ENCODE results near the gene DHCR24.

DHCR24 gene

DNA sequence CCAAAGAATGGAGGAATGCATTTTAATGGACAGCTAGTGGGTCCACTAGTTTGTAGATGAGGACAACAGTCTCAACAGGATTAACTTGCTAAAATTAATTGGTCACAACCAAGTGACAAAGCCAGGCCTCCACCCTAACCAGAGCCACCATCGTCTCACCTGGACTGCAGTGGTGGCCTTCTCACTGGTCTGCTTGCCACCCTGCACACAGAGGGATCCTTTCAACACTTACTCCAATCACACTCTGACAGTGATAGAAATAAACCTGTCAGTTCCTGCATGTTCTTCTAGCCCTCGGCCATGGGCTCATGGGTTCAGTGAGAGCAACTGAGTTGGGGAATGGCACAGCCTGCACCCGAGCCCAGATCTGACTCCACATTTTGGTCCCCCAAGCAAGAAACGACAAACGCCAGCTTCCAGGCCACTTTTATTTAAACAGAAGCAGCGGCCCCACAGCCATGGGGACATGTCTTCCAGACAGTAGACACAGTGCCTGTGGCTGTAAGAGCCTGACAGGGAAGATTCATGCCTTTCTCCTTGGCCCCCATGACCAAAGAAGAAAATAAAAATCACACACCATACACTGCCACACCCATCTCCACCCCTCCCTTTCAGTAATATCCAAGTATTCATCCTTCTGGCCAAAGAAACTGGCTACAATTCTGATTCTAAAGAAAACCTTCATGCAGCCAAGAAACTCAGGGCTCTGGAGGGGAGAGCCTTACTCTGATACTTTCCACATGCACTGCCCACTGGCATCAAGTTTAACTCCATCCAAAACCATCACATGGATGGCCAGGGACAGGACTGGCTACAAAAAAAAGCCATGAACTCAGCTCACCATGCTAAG, 37.6 kb downstream of the DHCR24 start:
- no peak overlapping the region for H3K27ac ChIP-seq (ENCODE audit: low read length)
- H3K4me1 ChIP-seq (ENCODE audit: control insufficient read depth in 1 of 2, insufficient read depth in 2 of 2, low read length in 2 of 2): no peaks in the 10 kb centered on the region
- H3K36me3 ChIP-seq (ENCODE audit: control insufficient read depth in 1 of 2, insufficient read depth in 2 of 2, low read length in 2 of 2): peaks cover 5 to 7% of the 10 kb centered on the region in 2 donors
- no peaks in the 10 kb centered on the region for H3K27me3 ChIP-seq (ENCODE audit: low read depth, low read length)
- H3K9me3 ChIP-seq (ENCODE audit: control insufficient read depth in 1 of 2, low read length in 2 of 2): peaks cover 0 to 3% of the 10 kb centered on the region in 2 donors
- H3K4me3 ChIP-seq (ENCODE audit: low read depth in 1 of 2, low read length in 2 of 2): no peak overlapping the region

DNA sequence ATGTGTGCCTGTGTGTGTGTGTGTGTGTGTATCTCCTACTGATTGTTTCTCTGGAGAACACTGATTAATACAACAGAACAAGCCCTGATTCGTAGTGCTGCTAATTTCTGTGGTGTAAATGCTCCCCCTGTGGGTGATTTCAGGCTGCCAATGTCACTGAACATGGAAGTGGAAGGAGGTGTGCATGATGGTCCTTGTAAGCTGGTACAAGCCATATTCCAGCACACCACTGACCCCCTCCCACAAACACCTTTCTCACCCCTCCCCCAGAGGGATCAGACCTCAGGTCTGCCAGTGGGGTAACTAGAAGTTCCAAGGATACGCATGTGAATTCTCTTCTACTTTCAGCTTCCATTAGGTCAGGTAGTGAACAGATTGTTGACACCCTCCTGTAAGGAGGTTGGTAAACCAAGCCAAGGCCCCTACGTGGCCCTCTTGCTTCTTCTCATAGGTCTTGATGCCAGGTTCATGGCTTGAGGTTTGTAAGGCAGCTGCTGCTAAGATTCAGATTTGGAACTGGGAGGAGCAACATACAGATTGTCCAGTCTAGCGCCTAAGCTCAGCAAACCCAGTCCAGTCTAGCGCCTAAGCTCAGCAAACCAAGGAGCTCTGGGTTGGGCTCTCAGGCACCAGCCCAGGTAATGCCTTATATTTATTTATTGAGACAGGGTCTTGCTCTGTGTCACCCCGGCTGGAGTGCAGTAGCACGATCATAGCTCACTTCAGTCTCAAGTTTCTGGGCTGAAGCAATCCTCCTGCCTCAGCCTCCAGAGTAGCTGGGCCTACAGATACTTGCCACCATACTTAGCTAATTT, 38.7 kb downstream of the DHCR24 start:
- peaks cover 0 to 7% of the 10 kb centered on the region in 2 donors for H3K36me3 ChIP-seq (ENCODE audit: control insufficient read depth in 1 of 2, insufficient read depth in 2 of 2, low read length in 2 of 2)
- no peak overlapping the region for H3K4me3 ChIP-seq (ENCODE audit: low read depth in 1 of 2, low read length in 2 of 2)
- peaks cover 0 to 3% of the 10 kb centered on the region in 2 donors for H3K9me3 ChIP-seq (ENCODE audit: control insufficient read depth in 1 of 2, low read length in 2 of 2)
- no peaks in the 10 kb centered on the region for H3K4me1 ChIP-seq (ENCODE audit: control insufficient read depth in 1 of 2, insufficient read depth in 2 of 2, low read length in 2 of 2)
- no peak overlapping the region for H3K27ac ChIP-seq (ENCODE audit: low read length)
- no peaks in the 10 kb centered on the region for H3K27me3 ChIP-seq (ENCODE audit: low read depth, low read length)

DNA sequence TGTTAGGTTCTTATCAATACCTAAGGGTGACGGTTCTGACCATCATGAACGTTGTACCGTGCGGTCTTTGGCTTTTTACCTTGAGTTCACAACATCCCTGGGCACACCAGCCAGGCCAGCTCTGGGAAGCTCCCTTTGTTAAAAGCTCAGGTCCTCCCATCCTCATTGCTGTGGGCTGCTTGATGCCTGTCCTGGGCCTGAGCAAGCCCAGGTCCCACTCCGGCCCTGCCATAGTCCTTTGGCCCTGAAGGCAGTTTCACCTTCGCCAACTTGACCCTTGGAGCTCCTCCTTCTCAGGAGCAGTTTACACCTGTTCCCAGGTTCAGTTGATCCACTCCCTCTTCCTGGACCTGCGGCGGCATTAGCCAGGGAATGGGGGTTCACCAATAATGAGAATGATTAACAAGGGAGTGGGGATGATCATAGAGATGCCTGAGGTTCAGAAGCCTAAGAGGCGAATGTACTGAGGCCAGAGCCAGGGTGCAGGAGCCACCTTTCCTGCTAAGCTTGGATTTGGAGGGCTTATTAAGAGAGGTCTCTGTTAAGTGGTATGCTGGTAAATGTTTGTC, 40.2 kb downstream of the DHCR24 start:
- peaks cover 0 to 1% of the 10 kb centered on the region in 2 donors for H3K36me3 ChIP-seq (ENCODE audit: control insufficient read depth in 1 of 2, insufficient read depth in 2 of 2, low read length in 2 of 2)
- peaks cover 0 to 3% of the 10 kb centered on the region in 2 donors for H3K9me3 ChIP-seq (ENCODE audit: control insufficient read depth in 1 of 2, low read length in 2 of 2)
- H3K27ac ChIP-seq (ENCODE audit: low read length): no peak overlapping the region
- H3K4me1 ChIP-seq (ENCODE audit: control insufficient read depth in 1 of 2, insufficient read depth in 2 of 2, low read length in 2 of 2): no peaks in the 10 kb centered on the region
- no peak overlapping the region for H3K4me3 ChIP-seq (ENCODE audit: low read depth in 1 of 2, low read length in 2 of 2)
- no peaks in the 10 kb centered on the region for H3K27me3 ChIP-seq (ENCODE audit: low read depth, low read length)

DNA sequence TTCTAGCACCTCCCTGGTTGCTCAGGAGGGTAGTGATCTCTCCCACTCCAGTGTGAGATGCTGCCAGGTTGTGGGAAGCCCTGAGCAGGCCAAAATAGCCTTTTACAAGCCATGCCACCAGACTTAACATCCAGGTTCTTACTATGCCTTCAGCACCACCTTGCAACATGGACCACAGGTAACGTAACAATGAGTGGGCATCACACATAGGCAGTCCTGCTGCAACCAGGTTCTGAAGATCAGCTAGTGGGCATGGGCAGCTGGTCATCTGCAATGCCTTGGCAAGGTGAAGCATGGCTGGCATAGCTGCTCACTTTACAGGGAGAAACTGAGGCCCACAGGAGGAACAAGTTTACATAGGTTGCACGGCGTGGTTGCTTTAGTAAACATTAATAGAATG, 40.7 kb downstream of the DHCR24 start:
- no peaks in the 10 kb centered on the region for H3K4me1 ChIP-seq (ENCODE audit: control insufficient read depth in 1 of 2, insufficient read depth in 2 of 2, low read length in 2 of 2)
- H3K36me3 ChIP-seq (ENCODE audit: control insufficient read depth in 1 of 2, insufficient read depth in 2 of 2, low read length in 2 of 2): no peaks in the 10 kb centered on the region
- H3K27ac ChIP-seq (ENCODE audit: low read length): no peak overlapping the region
- H3K9me3 ChIP-seq (ENCODE audit: control insufficient read depth in 1 of 2, low read length in 2 of 2): peaks cover 0 to 3% of the 10 kb centered on the region in 2 donors
- H3K4me3 ChIP-seq (ENCODE audit: low read depth in 1 of 2, low read length in 2 of 2): no peak overlapping the region
- no peaks in the 10 kb centered on the region for H3K27me3 ChIP-seq (ENCODE audit: low read depth, low read length)

DNA sequence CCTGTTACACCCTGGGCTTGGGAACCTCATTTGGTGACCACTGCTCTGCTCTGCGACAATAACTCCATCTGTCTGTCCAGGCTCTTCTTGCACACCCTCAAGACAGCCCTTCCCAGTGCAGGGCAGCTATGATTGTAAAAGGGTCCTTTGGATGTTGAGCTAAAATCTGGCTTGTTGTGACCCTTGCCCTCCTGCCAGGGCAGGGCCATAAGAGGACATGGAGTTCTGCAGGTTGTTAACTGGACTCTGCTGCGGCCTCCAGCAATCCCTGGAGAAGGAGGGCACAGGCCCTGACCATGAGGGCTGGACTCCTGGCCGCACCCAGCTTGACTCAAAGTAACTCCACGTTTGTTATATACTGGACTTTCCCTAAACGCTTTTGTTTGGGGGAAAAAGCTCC, 41.2 kb downstream of the DHCR24 start:
- H3K4me3 ChIP-seq (ENCODE audit: low read depth in 1 of 2, low read length in 2 of 2): no peak overlapping the region
- H3K27me3 ChIP-seq (ENCODE audit: low read depth, low read length): no peaks in the 10 kb centered on the region
- H3K36me3 ChIP-seq (ENCODE audit: control insufficient read depth in 1 of 2, insufficient read depth in 2 of 2, low read length in 2 of 2): no peaks in the 10 kb centered on the region
- H3K4me1 ChIP-seq (ENCODE audit: control insufficient read depth in 1 of 2, insufficient read depth in 2 of 2, low read length in 2 of 2): no peaks in the 10 kb centered on the region
- no peak overlapping the region for H3K27ac ChIP-seq (ENCODE audit: low read length)
- peaks cover 0 to 3% of the 10 kb centered on the region in 2 donors for H3K9me3 ChIP-seq (ENCODE audit: control insufficient read depth in 1 of 2, low read length in 2 of 2)

DNA sequence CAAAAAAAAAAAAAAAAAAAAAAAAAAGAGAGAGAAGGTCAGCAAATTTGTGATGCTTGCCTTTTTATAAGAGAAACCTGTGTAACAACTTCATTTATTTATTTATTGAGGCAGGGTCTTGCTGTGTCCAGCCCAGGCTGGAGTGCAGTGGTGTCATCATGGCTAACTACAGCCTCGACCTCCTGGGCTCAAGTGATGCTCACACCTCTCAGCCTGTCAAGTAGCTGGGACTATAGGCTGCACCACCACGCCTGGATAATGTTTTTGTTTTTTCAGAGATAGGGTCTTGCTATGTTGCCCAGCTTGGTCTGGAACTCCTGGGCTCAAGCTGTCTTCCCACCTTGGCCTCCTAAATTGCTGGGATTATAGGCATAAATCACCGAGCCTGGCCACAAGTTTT, 42.4 kb downstream of the DHCR24 start:
- Histone ChIP-seq H3K9me3 (ENCODE audit: control insufficient read depth in 1 of 2, low read length in 2 of 2) (peaks cover 0 to 3% of the 10 kb centered on the region in 2 donors), H3K27ac (ENCODE audit: low read length) (no peak overlapping the region), H3K4me3 (ENCODE audit: low read depth in 1 of 2, low read length in 2 of 2) (no peak overlapping the region), H3K36me3 (ENCODE audit: control insufficient read depth in 1 of 2, insufficient read depth in 2 of 2, low read length in 2 of 2) (no peaks in the 10 kb centered on the region), H3K4me1 (ENCODE audit: control insufficient read depth in 1 of 2, insufficient read depth in 2 of 2, low read length in 2 of 2) (no peaks in the 10 kb centered on the region), H3K27me3 (ENCODE audit: low read depth, low read length) (no peaks in the 10 kb centered on the region)

DNA sequence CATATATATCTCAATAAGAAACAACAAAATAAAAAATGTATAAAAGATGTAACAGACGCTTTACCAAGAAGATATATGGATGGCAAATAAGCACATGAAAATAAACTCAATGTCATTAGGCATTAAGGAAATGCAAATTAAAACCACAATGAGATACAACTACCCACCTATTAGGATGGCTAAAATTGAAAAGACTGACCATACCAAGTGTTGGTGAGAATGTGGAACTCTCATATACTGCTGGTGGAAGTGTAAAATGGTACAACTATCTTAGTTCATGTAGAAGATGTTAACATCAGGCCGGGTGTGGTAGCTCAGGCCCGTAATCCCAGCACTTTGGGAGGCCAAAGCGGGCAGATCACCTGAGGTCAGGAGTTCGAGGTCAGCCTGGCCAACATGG, 43.5 kb downstream of the DHCR24 start:
- Histone ChIP-seq H3K27me3 (ENCODE audit: low read depth, low read length) (no peaks in the 10 kb centered on the region), H3K4me1 (ENCODE audit: control insufficient read depth in 1 of 2, insufficient read depth in 2 of 2, low read length in 2 of 2) (no peaks in the 10 kb centered on the region), H3K27ac (ENCODE audit: low read length) (no peak overlapping the region), H3K9me3 (ENCODE audit: control insufficient read depth in 1 of 2, low read length in 2 of 2) (peaks cover 0 to 3% of the 10 kb centered on the region in 2 donors), H3K4me3 (ENCODE audit: low read depth in 1 of 2, low read length in 2 of 2) (no peak overlapping the region), H3K36me3 (ENCODE audit: control insufficient read depth in 1 of 2, insufficient read depth in 2 of 2, low read length in 2 of 2) (no peaks in the 10 kb centered on the region)

DNA sequence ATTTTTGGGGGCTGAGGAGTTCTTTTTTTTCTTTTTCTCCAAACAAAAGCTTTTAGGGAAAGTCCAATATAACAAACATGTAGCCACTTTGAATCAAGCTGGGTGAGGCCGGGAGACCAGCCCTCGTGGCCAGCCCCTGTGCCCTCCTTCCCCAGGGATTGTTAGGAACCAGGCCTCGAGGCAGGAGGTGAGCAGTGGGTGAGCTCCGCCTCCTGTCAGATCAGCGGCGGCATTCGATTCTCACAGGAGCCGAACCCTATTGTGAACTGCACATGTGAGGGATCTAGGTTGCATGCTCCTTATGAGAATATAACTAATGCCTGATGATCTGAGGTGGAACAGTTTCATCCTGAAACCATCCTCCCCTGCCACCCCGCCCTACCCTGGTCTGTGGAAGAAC, 44.0 kb downstream of the DHCR24 start:
- H3K4me3 ChIP-seq (ENCODE audit: low read depth in 1 of 2, low read length in 2 of 2): no peak overlapping the region
- H3K9me3 ChIP-seq (ENCODE audit: control insufficient read depth in 1 of 2, low read length in 2 of 2): peaks cover 0 to 3% of the 10 kb centered on the region in 2 donors
- no peaks in the 10 kb centered on the region for H3K36me3 ChIP-seq (ENCODE audit: control insufficient read depth in 1 of 2, insufficient read depth in 2 of 2, low read length in 2 of 2)
- H3K4me1 ChIP-seq (ENCODE audit: control insufficient read depth in 1 of 2, insufficient read depth in 2 of 2, low read length in 2 of 2): no peaks in the 10 kb centered on the region
- no peaks in the 10 kb centered on the region for H3K27me3 ChIP-seq (ENCODE audit: low read depth, low read length)
- no peak overlapping the region for H3K27ac ChIP-seq (ENCODE audit: low read length)

DNA sequence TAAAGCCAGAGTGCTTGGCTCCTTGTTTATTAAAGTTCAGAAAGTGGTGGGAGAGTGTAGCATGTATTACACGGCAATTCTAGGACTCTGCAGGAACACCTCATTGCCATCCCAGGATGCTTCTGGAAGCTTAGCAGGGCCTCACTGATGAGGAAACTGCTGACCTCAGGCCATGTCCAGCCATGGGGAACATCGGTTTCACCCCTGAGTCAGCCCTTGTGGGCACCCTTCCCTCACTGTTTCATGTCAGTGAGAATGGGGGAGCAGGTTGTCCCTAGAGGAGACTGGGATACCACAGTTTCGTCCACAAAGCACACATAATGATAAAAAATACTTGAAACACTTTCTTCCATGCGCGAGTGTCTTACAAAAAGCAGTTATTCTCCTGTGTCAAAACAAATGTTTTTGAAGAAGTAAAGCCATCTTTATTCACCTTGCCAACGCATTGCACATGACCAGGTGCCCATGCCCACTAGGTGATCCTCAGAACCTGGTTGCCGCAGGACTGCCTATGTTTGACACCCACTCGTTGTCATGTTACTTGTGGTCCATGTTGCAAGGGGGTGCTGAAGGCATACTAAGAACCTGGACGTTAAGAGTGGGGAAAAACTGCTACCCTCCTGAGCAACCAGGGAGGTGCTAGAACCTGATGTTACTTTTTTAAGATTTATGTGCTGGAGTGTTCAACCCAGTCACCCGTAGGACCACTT, 44.6 kb downstream of the DHCR24 start:
- no peak overlapping the region for H3K4me3 ChIP-seq (ENCODE audit: low read depth in 1 of 2, low read length in 2 of 2)
- no peaks in the 10 kb centered on the region for H3K27me3 ChIP-seq (ENCODE audit: low read depth, low read length)
- H3K9me3 ChIP-seq (ENCODE audit: control insufficient read depth in 1 of 2, low read length in 2 of 2): peaks cover 0 to under 1% of the 10 kb centered on the region in 2 donors
- H3K4me1 ChIP-seq (ENCODE audit: control insufficient read depth in 1 of 2, insufficient read depth in 2 of 2, low read length in 2 of 2): no peaks in the 10 kb centered on the region
- H3K27ac ChIP-seq (ENCODE audit: low read length): no peak overlapping the region
- H3K36me3 ChIP-seq (ENCODE audit: control insufficient read depth in 1 of 2, insufficient read depth in 2 of 2, low read length in 2 of 2): no peaks in the 10 kb centered on the region

DNA sequence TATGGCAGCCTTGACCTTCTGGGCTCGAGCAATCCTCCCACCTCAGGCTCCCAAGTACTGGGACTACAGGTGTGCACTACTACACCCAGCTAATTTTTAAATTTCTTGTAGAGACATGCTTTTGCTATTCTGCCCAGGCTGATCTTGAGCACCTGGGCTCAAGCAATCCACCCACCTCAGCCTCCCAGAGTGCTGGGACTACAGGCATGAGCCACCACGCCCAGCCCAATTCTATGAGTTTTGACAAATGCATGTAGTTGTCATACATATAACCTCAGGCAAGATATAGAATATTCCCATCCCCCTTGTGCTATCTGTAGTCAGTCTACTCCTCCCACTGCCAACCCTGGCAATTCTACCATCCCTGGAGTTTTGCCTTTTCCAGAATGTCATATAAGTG, 47.2 kb downstream of the DHCR24 start:
- Histone ChIP-seq H3K27me3 (ENCODE audit: low read depth, low read length) (no peaks in the 10 kb centered on the region), H3K4me1 (ENCODE audit: control insufficient read depth in 1 of 2, insufficient read depth in 2 of 2, low read length in 2 of 2) (no peaks in the 10 kb centered on the region), H3K27ac (ENCODE audit: low read length) (no peak overlapping the region), H3K9me3 (ENCODE audit: control insufficient read depth in 1 of 2, low read length in 2 of 2) (no peaks in the 10 kb centered on the region), H3K36me3 (ENCODE audit: control insufficient read depth in 1 of 2, insufficient read depth in 2 of 2, low read length in 2 of 2) (no peaks in the 10 kb centered on the region), H3K4me3 (ENCODE audit: low read depth in 1 of 2, low read length in 2 of 2) (no peak overlapping the region)

Measured in muscle layer of duodenum (tissue), 2 donors.